Activated naive CD4-positive, alpha-beta T cell treated with anti-CD3 and anti-CD28 coated beads for 36 hours (primary cell): ENCODE data around the gene KCNH2. TPM values are rescaled to one million over a fixed set of nuclear protein-coding genes. Genes with fewer than 3 reads are reported as not detected.
"Not testable (repeated sequence)": the region's sequence is repeated elsewhere in the genome, so short reads cannot be mapped to it uniquely, and the experiment has no call there.

ENCODE experiments used
- CTCF ChIA-PET: fragments of 350-600 bp; sonication (Branson Sonifier 250); formaldehyde crosslinking; loops from one replicate; lab custom pipeline; 2021; ENCODE audit warnings: antibody characterized with exemption; lab: Charles Lee
- DNase-seq: peaks from one replicate; pipeline ENCODE4 v3.0.0-alpha.2; 2020
- H3K27ac Mint-ChIP-seq: one replicate; pipeline ENCODE4 v1.8.0; 2021; ENCODE audit warnings: mild to moderate bottlenecking, mixed read lengths
- H3K27me3 Mint-ChIP-seq: one replicate; pipeline ENCODE4 v1.8.0; 2021; ENCODE audit warnings: low read depth, mixed read lengths
- H3K36me3 Mint-ChIP-seq: one replicate; pipeline ENCODE4 v1.8.0; 2021; ENCODE audit warnings: low read depth, mixed read lengths
- H3K4me1 Mint-ChIP-seq: one replicate; pipeline ENCODE4 v1.8.0; 2021; ENCODE audit warnings: low read depth, mixed read lengths
- H3K4me3 Mint-ChIP-seq: one replicate; pipeline ENCODE4 v1.8.0; 2021; ENCODE audit warnings: mild to moderate bottlenecking, moderate library complexity, mixed read lengths
- H3K9me3 Mint-ChIP-seq: one replicate; pipeline ENCODE4 v1.8.0; 2021; ENCODE audit warnings: mixed read lengths
- intact Hi-C: fragments of 100-400 bp; cut with micrococcal nuclease; formaldehyde crosslinking; loops from one replicate; pipeline ENCODE4 v1.15.1; 2023
- total RNA-seq, 2 experiments: library from RNA; stranded (reverse); gene quantifications; one replicate each; pipeline ENCODE4 v1.2.3, GENCODE V29; 2021

The KCNH2 gene
- total RNA-seq, 2 experiments from 2014 or later = 0.17 to 0.19 TPM

GRCh38 chr7:151017370-151017952 lies 39.3 kb upstream of the KCNH2 start:
- CTCF ChIA-PET = interaction anchor here (0.6 to 4.3 kb wide), 13 partner anchors 7 to 1870 kb away, joined by 3 to 32 read pairs (median 5); no protein-coding TSS in a partner anchor
- no peaks in the 10 kb centered on the region for H3K9me3 Mint-ChIP-seq
- intact Hi-C loops = loop anchor here (2.0 kb wide), 1 partner anchor 55 kb away; no protein-coding TSS in a partner anchor
- H3K36me3 Mint-ChIP-seq = no peaks in the 10 kb centered on the region
- H3K4me1 Mint-ChIP-seq = peaks cover 55% of the 10 kb centered on the region
- peaks cover 7% of the 10 kb centered on the region for H3K27me3 Mint-ChIP-seq
- no peak for DNase-seq
- H3K27ac Mint-ChIP-seq = no peak overlapping the region
- H3K4me3 Mint-ChIP-seq = peak overlapping the region; percentile 72

- CTCF ChIA-PET = interaction anchor here (0.8 to 4.3 kb wide), 6 partner anchors 9 to 119 kb away, joined by 3 to 32 read pairs (median 8); no protein-coding TSS in a partner anchor
- intact Hi-C loops = loop anchor here (2.0 kb wide), 1 partner anchor 54 kb away; no protein-coding TSS in a partner anchor
- no peaks in the 10 kb centered on the region for H3K9me3 Mint-ChIP-seq
- peaks cover 60% of the 10 kb centered on the region for H3K4me1 Mint-ChIP-seq
- H3K27ac Mint-ChIP-seq = no peak overlapping the region
- H3K36me3 Mint-ChIP-seq = no peaks in the 10 kb centered on the region
- H3K4me3 Mint-ChIP-seq = no peak overlapping the region
- H3K27me3 Mint-ChIP-seq = peaks cover 7% of the 10 kb centered on the region
- DNase-seq = no peak
Measured at GRCh38 chr7:151016942-151017341, 38.8 kb upstream of the KCNH2 start.

DNA sequence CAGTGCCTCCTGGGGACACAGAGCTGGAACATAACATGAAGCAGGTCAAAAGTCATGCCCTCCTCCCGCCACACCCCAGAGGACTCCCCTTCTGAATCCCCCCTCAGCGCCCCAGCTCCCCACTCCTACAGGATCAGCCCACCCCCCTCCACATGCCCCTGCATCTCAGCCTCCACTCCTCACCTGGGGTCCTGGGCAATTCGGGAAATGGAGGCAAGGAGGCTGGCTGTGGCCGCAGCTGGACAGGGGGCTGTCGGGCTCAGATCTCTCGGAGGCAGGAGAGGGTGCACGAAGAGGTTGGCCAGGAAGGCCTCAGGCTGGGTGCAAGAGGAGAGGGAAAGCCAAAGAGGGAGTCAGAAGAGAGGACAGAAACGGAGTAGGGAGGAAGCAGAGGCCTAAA lies 38.4 kb upstream of the KCNH2 start:
- Mint-ChIP-seq H3K27me3 (peaks cover 7% of the 10 kb centered on the region), H3K27ac (no peak overlapping the region), H3K36me3 (no peaks in the 10 kb centered on the region), H3K4me1 (peaks cover 65% of the 10 kb centered on the region), H3K4me3 (no peak overlapping the region), H3K9me3 (no peaks in the 10 kb centered on the region)
- intact Hi-C loops = loop anchor here (2.0 kb wide), 1 partner anchor 54 kb away; no protein-coding TSS in a partner anchor
- DNase-seq = no peak
- CTCF ChIA-PET = interaction anchor here (0.8 to 4.3 kb wide), 5 partner anchors 8 to 118 kb away, joined by 3 to 32 read pairs (median 9); no protein-coding TSS in a partner anchor

GRCh38 chr7:151015967-151016366 lies 37.8 kb upstream of the KCNH2 start:
- no peak overlapping the region for H3K27ac Mint-ChIP-seq
- peaks cover 68% of the 10 kb centered on the region for H3K4me1 Mint-ChIP-seq
- DNase-seq = no peak
- no peaks in the 10 kb centered on the region for H3K36me3 Mint-ChIP-seq
- no peaks in the 10 kb centered on the region for H3K9me3 Mint-ChIP-seq
- no peak overlapping the region for H3K4me3 Mint-ChIP-seq
- H3K27me3 Mint-ChIP-seq = peaks cover 7% of the 10 kb centered on the region
- intact Hi-C loops = loop anchor here (2.0 kb wide), 2 partner anchors 19 to 53 kb away; no protein-coding TSS in a partner anchor
- CTCF ChIA-PET = no interaction called here

DNA sequence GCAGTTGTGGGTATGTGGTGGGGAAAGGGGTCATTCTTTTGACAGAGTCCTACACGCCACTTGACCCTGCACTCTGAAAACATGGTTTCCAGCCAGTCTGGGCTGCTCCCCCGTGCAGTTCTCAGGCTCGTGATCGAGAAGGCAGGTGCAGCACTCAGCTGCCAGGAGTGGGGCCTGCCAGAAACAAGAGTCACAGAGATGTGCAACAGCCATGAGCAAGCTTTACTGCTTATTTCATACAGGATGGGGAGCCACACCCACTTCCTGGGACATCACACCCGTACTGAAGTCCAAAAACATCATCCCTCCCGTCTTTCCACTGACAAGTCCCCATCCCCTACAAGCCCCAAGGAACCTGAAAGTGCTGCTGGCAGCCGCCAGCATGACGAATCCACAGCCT lies 36.8 kb upstream of the KCNH2 start:
- peak; percentile 81 for DNase-seq
- H3K27me3 Mint-ChIP-seq = peaks cover 7% of the 10 kb centered on the region
- H3K9me3 Mint-ChIP-seq = no peaks in the 10 kb centered on the region

DNA sequence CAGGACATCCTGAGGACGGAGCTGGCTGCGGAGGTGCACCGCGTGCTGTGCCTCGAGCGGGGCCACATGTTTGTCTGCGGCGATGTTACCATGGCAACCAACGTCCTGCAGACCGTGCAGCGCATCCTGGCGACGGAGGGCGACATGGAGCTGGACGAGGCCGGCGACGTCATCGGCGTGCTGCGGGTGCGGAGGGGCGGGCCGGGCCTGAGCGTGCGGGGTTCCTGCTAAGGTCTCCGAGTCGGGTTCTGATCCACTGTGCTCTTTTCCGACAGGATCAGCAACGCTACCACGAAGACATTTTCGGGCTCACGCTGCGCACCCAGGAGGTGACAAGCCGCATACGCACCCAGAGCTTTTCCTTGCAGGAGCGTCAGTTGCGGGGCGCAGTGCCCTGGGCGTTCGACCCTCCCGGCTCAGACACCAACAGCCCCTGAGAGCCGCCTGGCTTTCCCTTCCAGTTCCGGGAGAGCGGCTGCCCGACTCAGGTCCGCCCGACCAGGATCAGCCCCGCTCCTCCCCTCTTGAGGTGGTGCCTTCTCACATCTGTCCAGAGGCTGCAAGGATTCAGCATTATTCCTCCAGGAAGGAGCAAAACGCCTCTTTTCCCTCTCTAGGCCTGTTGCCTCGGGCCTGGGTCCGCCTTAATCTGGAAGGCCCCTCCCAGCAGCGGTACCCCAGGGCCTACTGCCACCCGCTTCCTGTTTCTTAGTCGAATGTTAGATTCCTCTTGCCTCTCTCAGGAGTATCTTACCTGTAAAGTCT lies 35.8 kb upstream of the KCNH2 start:
- intact Hi-C loops = loop anchor here (1.0 to 5.0 kb wide), 4 partner anchors 17 to 338 kb away; partner anchors contain the start of gene TMUB1
- Mint-ChIP-seq H3K27me3 (peaks cover 2% of the 10 kb centered on the region), H3K9me3 (no peaks in the 10 kb centered on the region), H3K36me3 (no peaks in the 10 kb centered on the region), H3K4me3 (peak overlapping the region; percentile 88), H3K27ac (peak overlapping the region; percentile 92), H3K4me1 (peaks cover 78% of the 10 kb centered on the region)
- DNase-seq = peak; percentile 94
- CTCF ChIA-PET = interaction anchor here (1.8 to 2.2 kb wide), 2 partner anchors 51 to 97 kb away, joined by 7 to 10 read pairs; no protein-coding TSS in a partner anchor

More for the DNA sequence above, 36.8 kb upstream of the KCNH2 start:
- intact Hi-C loops = loop anchor here (2.0 to 5.0 kb wide), 2 partner anchors 18 to 337 kb away; no protein-coding TSS in a partner anchor
- CTCF ChIA-PET = interaction anchor here (0.7 to 2.2 kb wide), 3 partner anchors 9 to 96 kb away, joined by 4 to 10 read pairs (median 7); no protein-coding TSS in a partner anchor
- Mint-ChIP-seq H3K4me1 (peaks cover 78% of the 10 kb centered on the region), H3K27ac (peak overlapping the region; percentile 92), H3K4me3 (peak overlapping the region; percentile 88), H3K36me3 (no peaks in the 10 kb centered on the region)

- Mint-ChIP-seq H3K36me3 (no peaks in the 10 kb centered on the region), H3K4me3 (peak overlapping the region; percentile 88), H3K9me3 (no peaks in the 10 kb centered on the region), H3K4me1 (peaks cover 77% of the 10 kb centered on the region), H3K27ac (no peak overlapping the region), H3K27me3 (peaks cover 2% of the 10 kb centered on the region)
- no peak for DNase-seq
- CTCF ChIA-PET = interaction anchor here (1.8 to 2.2 kb wide), 2 partner anchors 50 to 97 kb away, joined by 7 to 10 read pairs; no protein-coding TSS in a partner anchor
- intact Hi-C loops = loop anchor here (1.0 to 5.0 kb wide), 3 partner anchors 45 to 339 kb away; partner anchors contain the start of gene TMUB1
Measured at GRCh38 chr7:151013356-151013732, 35.2 kb upstream of the KCNH2 start.

DNA sequence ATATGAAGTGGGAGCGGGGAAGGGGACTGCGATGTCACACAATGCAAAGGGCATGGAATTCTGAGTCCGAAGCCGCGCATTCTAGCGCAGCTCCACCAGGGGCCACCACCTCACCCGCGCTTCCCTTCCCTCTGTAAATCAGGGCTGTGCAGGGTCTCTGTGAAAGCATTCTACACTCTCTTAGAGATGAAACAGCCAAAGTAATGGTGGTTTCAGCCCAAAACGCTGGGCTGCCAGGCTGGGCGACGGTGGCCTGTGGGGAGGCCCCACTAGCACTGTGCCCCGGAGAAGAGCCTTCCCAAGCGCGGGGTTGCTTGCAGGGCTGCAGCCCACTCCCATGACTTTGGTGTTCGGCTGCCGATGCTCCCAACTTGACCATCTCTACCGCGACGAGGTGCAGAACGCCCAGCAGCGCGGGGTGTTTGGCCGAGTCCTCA lies 34.8 kb upstream of the KCNH2 start:
- no peaks in the 10 kb centered on the region for H3K36me3 Mint-ChIP-seq
- intact Hi-C loops = loop anchor here (1.0 to 5.0 kb wide), 4 partner anchors 45 to 339 kb away; partner anchors contain the start of gene TMUB1
- H3K27me3 Mint-ChIP-seq = no peaks in the 10 kb centered on the region
- peak overlapping the region; percentile 21 for H3K4me3 Mint-ChIP-seq
- peaks cover 77% of the 10 kb centered on the region for H3K4me1 Mint-ChIP-seq
- H3K9me3 Mint-ChIP-seq = no peaks in the 10 kb centered on the region
- CTCF ChIA-PET = interaction anchor here (1.0 to 1.8 kb wide), 2 partner anchors 72 to 98 kb away, joined by 3 to 7 read pairs; no protein-coding TSS in a partner anchor
- no peak overlapping the region for H3K27ac Mint-ChIP-seq
- DNase-seq = peak; percentile 36

GRCh38 chr7:151012031-151012692 lies 34.0 kb upstream of the KCNH2 start:
- Mint-ChIP-seq H3K4me3 (no peak overlapping the region), H3K9me3 (no peaks in the 10 kb centered on the region), H3K27ac (no peak overlapping the region), H3K36me3 (no peaks in the 10 kb centered on the region), H3K4me1 (peaks cover 77% of the 10 kb centered on the region), H3K27me3 (no peaks in the 10 kb centered on the region)
- DNase-seq = no peak
- intact Hi-C loops = loop anchor here (1.0 to 5.0 kb wide), 2 partner anchors 99 to 340 kb away; no protein-coding TSS in a partner anchor
- CTCF ChIA-PET = interaction anchor here (0.6 to 2.1 kb wide), 3 partner anchors 72 to 329 kb away, joined by 3 to 5 read pairs (median 3); no protein-coding TSS in a partner anchor

GRCh38 chr7:151011616-151012015 lies 33.5 kb upstream of the KCNH2 start:
- CTCF ChIA-PET = interaction anchor here (0.6 to 5.3 kb wide), 8 partner anchors 17 to 329 kb away, joined by 3 to 29 read pairs (median 4); no protein-coding TSS in a partner anchor

GRCh38 chr7:151011097-151011409 lies 32.9 kb upstream of the KCNH2 start:
- no peak for DNase-seq
- Mint-ChIP-seq H3K27me3 (no peaks in the 10 kb centered on the region), H3K4me1 (peaks cover 71% of the 10 kb centered on the region), H3K27ac (peak overlapping the region; percentile 47), H3K36me3 (no peaks in the 10 kb centered on the region), H3K9me3 (no peaks in the 10 kb centered on the region), H3K4me3 (peak overlapping the region; percentile 43)
- CTCF ChIA-PET = interaction anchor here (0.6 to 5.3 kb wide), 11 partner anchors 9 to 304 kb away, joined by 3 to 29 read pairs (median 5); no protein-coding TSS in a partner anchor
- intact Hi-C loops = loop anchor here (5.0 kb wide), 1 partner anchor 341 kb away; no protein-coding TSS in a partner anchor

More at GRCh38 chr7:151011616-151012015, 33.5 kb upstream of the KCNH2 start:
- not testable (repeated sequence) for H3K27me3 Mint-ChIP-seq, H3K27ac Mint-ChIP-seq, H3K4me3 Mint-ChIP-seq, DNase-seq, H3K9me3 Mint-ChIP-seq, H3K36me3 Mint-ChIP-seq
- intact Hi-C loops = loop anchor here (1.0 to 5.0 kb wide), 2 partner anchors 100 to 341 kb away; no protein-coding TSS in a partner anchor
- peaks cover 75% of the 10 kb centered on the region for H3K4me1 Mint-ChIP-seq
